Measurements from ENCODE around the gene GPRC5D.

GPRC5D gene

GRCh38 chr12:12952036-12952435 lies at the start of gene GPRC5D:
Gene GPRC5D, minus strand, starts transcription at chr12:12952170. Its CDS starts 1,786 bp downstream, at chr12:12950384.
- DNase-seq: no peak

GRCh38 chr12:13001775-13002040 lies 49.7 kb upstream of the GPRC5D start:
- no peak for DNase-seq

DNA sequence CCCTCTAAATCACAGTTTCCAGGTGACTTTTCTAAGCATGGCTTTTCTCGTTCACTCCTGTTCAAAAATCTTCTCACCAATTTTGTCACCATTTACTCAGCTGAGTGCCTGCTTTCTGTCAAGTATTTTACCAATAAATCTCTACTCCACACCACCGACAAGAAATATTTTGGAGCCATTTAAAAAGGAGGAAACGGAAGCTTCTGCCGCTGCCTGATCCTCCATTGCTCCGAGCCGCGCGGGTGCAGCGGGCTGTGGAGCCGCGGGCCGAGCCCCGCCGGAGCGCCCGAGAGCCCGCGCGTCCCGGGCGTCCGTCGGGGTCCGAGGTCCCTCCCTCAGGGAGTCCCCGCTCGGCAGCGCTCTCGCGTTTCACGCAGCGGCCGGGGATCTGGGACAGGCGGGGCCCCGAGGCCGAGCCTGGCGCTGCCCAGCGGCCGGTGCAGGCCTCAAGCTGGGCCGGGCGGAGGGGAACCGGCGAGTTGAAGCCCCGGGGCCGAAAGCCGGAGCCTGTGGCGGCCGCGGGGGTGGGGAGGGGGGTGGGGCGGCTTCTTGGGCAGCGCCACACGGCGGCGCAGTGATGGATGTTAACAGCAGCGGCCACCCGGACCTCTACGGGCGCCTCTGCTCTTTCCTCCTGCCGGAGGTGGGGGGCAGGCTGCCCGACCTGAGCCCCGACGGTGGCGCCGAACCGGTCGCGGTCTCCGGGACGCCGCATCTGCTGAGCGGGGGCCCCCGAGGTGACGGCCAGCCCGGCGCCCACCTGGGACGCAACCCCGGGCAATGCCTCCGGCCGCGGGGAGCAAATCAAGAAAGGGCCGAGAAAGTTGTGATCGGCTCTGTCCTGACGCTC lies 49.2 kb upstream of the GPRC5D start:
- peak; percentile 44 to 53 for DNase-seq

GRCh38 chr12:13000616-13000924 lies 48.6 kb upstream of the GPRC5D start:
- no peak for DNase-seq

- DNase-seq: peak; percentile 93 to 96
These were observed 48.1 kb upstream of the GPRC5D start, which contains the start of gene HEBP1 for GRCh38 chr12:12999959-13000615. Gene HEBP1, minus strand, starts transcription at chr12:13000265. Its CDS starts 151 bp downstream, at chr12:13000114.

- DNase-seq: no peak
These were observed 47.4 kb upstream of the GPRC5D start for GRCh38 chr12:12999271-12999958.

- DNase-seq: no peak
These were observed 46.3 kb upstream of the GPRC5D start for GRCh38 chr12:12998248-12998647.

DNA sequence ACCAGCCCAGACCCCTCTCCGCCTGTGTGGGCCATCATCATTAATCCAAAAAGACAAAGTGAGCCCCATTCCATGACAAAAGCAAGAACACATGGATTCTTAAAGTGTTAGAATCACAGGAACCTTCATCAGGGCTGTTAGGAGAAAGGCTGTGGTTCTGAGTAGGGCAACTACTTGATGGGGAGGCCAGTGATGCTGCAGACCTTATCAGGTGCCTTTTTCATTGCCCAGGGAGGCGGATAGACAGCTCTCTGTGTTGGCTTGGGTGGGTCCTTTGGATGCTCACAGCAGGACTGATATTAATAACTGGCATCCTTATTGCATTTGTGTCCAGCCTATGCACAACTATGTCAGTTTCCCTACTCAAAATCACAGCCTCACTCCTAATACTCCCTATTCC lies 45.8 kb upstream of the GPRC5D start:
- no peak for DNase-seq

DNA sequence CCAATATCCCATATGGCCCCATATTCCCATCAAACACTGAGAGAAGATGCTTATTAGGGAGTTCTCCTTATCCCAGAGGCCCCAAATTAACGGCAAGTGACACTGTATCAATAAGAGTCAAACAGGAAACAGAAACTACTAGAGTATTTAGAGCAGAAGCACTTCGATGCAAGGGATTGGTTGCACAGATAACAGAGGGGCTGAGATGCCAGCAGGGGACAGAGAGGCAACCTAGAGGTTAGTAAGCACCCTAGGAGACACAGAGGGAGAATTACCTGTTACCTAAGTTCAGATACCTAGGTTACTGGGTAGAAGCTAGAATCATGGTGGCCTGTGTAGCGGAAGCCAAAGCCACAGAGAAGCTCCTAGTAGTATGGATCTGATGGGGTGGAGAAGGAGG lies 45.2 kb upstream of the GPRC5D start:
- no peak for DNase-seq

DNA sequence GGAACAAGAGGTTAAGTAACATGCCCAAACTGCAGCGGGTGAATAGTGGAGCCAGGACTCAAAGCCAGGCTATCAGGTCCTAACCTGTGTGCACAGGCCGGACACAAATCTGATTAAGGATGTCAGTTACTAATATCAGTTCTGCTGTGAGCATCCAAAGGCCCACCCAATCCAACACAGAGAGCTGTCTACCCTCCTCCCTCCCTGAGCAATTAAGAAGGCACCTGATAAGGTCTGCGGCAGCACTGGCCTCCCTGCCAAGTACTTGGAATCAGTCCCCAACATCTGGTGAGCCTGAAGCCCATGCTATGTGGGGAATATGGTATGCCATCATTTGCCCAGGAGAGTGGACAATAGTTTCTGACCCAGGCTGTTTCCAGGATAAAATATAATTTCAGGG lies 44.2 kb upstream of the GPRC5D start:
- no peak for DNase-seq

- no peak for DNase-seq
These were observed 43.1 kb upstream of the GPRC5D start for GRCh38 chr12:12995088-12995487.

DNA sequence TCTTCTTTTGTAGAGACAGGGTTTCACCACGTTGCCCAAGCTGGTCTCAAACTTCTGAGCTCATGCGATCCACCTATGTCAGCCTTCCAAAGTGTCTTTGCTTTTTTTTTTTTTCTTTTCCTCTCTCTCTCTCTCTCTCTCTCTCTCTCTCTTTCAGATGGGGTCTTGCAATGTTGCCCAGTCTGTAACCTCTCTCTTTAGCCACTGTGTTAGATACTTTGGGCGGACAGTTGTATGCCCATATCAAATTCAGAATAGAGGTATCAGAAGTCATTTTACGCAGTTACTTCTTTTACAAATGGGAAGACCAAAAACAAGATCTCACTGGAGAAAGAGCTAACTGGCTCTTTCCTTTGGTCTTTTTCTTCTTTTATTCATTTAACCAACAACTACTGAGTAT lies 41.4 kb upstream of the GPRC5D start:
- no peak for DNase-seq

- peak in 1 of 2 donors; percentile 22 for DNase-seq
These were observed 40.6 kb upstream of the GPRC5D start for GRCh38 chr12:12992418-12993130.

DNA sequence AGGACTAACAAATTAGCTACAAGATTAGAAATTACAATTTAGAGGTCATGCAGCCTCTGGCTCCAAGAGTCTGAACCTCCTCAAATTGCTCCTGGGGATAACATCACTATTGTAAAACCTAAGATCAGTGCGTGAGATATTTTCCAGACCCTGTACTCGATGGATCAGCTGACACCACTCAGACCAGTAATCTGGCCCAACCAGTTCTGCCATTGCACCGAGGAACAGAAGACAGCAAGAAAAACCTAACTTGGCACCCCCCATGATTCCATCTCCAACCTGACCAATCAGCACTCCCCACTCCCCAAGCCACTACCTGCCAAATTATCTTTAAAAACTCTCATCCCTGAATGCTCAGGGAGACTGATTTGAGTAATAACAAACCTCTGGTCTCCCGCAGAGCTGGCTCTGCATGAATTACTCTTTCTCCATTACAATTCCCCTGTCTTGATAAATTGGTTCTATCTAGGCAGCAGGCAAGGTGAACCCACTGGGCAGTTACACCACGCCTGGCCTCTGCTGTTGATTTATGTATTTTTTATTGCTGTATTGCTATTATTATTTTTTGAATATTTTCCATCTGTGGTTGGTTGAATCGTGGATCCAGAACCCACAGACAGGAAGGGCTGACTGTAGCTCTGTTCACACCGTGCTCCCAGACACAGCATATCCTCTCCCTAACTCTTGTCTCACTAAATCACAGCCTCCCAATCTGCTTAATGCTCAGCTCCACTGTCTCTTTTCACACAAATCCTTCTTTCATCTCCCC lies 38.9 kb upstream of the GPRC5D start:
- DNase-seq: no peak

GRCh38 chr12:12987421-12987820 lies 35.5 kb upstream of the GPRC5D start:
- DNase-seq: no peak

DNA sequence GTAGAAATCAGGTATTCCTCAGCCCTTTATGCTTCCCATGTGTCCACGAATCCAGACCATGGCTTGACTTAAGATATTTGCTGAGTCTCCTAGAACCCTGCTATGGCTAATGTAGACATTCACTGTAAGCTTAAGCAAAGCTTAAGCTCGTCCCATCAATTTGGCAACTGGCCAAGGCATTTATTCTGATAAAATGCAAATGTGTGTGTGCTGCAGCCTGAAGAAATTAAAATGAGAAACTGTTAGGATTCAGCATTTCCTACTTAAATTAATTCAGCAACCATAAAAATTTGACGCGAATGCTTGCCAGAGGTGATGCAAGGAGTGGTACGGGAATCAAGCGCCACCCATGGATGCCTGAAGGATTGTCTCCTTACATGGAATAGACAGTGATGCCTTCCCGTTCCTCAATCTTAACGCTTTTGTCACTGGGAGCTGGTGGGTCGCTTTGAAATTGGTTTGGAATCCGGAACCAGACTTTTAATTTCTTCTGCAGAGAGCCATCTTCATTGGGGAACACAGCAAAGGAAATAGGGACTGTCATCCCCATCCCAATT lies 34.9 kb upstream of the GPRC5D start:
- DNase-seq: no peak

DNA sequence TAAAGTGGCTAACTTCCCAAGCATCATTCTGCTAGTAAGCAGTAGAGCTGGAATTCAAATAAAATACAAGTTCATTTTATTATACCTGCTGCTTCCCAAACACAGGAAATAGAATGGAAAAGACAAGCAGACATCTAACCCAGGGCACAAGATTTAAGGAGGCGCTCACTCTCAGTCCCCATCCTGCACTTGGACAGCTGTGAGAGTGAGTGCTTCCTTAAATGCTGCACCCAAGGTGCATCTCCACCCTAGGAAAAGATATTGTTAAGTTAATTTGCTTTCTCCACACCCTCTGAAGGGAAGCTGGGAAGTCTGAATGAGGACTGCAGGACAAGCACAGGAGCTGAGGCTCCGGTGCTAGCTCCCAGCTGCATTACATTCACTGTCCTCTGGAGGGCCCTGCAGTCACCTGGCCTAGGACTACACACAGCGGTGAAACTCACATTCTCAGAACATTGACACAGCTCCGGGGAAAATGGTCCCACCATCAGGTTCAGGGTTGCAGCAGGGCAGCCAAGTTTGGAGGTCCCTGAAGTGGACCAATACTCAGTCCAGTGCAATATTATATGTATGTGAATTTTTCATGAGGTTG lies 33.9 kb upstream of the GPRC5D start:
- DNase-seq: no peak

DNA sequence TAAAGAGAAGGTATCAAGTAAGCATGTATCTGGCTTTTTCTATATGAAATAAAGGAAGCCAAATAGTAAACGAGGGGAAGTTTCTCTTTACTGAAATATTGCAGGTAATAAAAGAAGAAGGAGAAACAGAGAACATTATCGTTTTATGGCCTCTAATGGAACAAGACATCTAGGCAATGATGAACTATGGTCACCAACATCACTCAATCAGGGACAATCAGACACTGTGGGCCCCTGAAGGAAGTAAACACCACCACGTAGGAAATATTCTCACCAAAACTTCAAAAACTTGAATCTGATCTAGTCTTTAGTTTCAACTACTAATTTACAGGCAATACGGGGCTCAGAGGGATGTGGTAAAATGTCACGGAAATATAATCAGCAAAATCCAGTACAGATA lies 32.2 kb upstream of the GPRC5D start:
- no peak for DNase-seq

GRCh38 chr12:12983420-12984035 lies 31.6 kb upstream of the GPRC5D start:
- peak in 1 of 2 donors; percentile 32 for DNase-seq

- DNase-seq: no peak
These were observed 30.4 kb upstream of the GPRC5D start for GRCh38 chr12:12982331-12982730.

DNA sequence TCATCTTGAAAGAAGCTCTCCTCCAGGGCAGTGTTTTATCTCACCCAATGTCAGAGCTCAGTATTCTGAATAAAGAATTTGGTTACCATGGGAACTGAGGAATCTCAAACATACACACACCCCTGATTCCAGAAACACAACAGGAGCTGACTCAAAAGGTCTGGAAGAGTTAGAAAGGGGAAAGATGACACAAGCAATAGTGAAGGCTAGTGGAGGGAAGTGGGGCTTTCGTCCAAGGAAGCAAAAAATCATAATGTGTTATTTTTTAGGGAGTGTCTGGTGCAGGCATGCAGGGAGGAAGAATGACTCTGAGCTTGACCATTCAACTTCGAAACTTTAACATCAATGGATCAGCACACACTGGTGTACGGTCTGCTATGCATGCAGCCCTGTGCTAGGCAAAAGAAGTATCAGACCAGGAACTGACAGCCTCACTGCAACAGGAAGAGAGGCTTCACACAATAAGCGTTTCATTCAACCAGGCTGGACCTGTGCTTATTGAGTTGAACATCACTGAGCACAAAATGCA lies 27.8 kb upstream of the GPRC5D start:
- no peak for DNase-seq
